ENCODE data around the gene GAB3. TPM values are rescaled to one million over a fixed set of nuclear protein-coding genes. Genes with fewer than 3 reads are reported as not detected.

The GAB3 gene
- total and polyA plus RNA-seq, 7 donors: 0.46 to 5.5 (median 2.5) TPM

GRCh38 chrX:154779261-154779660 lies 28.4 kb upstream of the GAB3 start:
- DNase-seq: no peak
- Histone ChIP-seq H3K36me3 (peaks cover 0 to 42% (median 12%) of the 10 kb centered on the region in 4 donors), H3K27ac (no peak overlapping the region), H3K27me3 (no peaks in the 10 kb centered on the region), H3K4me1 (no peaks in the 10 kb centered on the region), H3K9me3 (no peaks in the 10 kb centered on the region), H3K4me3 (no peak overlapping the region)
- TF ChIP-seq POLR2A (IDR thresholded peaks at IDR 0.05) (no peak), CTCF (IDR thresholded peaks at IDR 0.05) (no peak)
- WGBS, 2 donors: 87 to 92% methylated on average over 4 of the region's 4 CpGs
- intact Hi-C loops (cut with DNase I): no loop called here

GRCh38 chrX:154776753-154777152 lies 25.9 kb upstream of the GAB3 start:
- TF ChIP-seq EP300 (IDR thresholded peaks at IDR 0.05) (no peak), POLR2A (IDR thresholded peaks at IDR 0.05) (no peak), POLR2AphosphoS5 (IDR thresholded peaks at IDR 0.05) (no peak), CTCF (IDR thresholded peaks at IDR 0.05) (no peak)
- intact Hi-C loops (cut with DNase I): no loop called here
- Histone ChIP-seq H3K27ac (no peak overlapping the region), H3K4me1 (no peaks in the 10 kb centered on the region), H3K27me3 (no peaks in the 10 kb centered on the region), H3K9me3 (no peaks in the 10 kb centered on the region), H3K4me3 (no peak overlapping the region), H3K36me3 (peaks cover 0 to 53% (median 13%) of the 10 kb centered on the region in 4 donors)
- 89 to 92% methylated on average over 2 of the region's 2 CpGs for WGBS, 2 donors
- DNase-seq: no peak

- Histone ChIP-seq H3K36me3 (peaks cover 0 to 59% (median 13%) of the 10 kb centered on the region in 4 donors), H3K4me3 (no peak overlapping the region), H3K4me1 (no peaks in the 10 kb centered on the region), H3K27me3 (no peaks in the 10 kb centered on the region), H3K9me3 (no peaks in the 10 kb centered on the region), H3K27ac (no peak overlapping the region)
- no peak for DNase-seq
- TF ChIP-seq POLR2AphosphoS5 (IDR thresholded peaks at IDR 0.05): no peak
- TF ChIP-seq EP300 (IDR thresholded peaks at IDR 0.05): no peak
- no peak for TF ChIP-seq CTCF (IDR thresholded peaks at IDR 0.05)
- no peak for TF ChIP-seq POLR2A (IDR thresholded peaks at IDR 0.05)
- 86 to 89% methylated on average over 15 of the region's 15 CpGs for WGBS, 2 donors
- intact Hi-C loops (cut with DNase I): no loop called here
These were observed 24.8 kb upstream of the GAB3 start for GRCh38 chrX:154775419-154776349.

- DNase-seq: no peak
- Histone ChIP-seq H3K27ac (no peak overlapping the region), H3K36me3 (peaks cover 0 to 66% (median 13%) of the 10 kb centered on the region in 4 donors), H3K27me3 (no peaks in the 10 kb centered on the region), H3K4me3 (no peak overlapping the region), H3K4me1 (no peaks in the 10 kb centered on the region), H3K9me3 (no peaks in the 10 kb centered on the region)
- intact Hi-C loops (cut with DNase I): no loop called here
- TF ChIP-seq POLR2AphosphoS5 (IDR thresholded peaks at IDR 0.05): no peak
- TF ChIP-seq CTCF (IDR thresholded peaks at IDR 0.05): no peak
- no peak for TF ChIP-seq POLR2A (IDR thresholded peaks at IDR 0.05)
- no peak for TF ChIP-seq EP300 (IDR thresholded peaks at IDR 0.05)
- WGBS, 2 donors: 86 to 88% methylated on average over 5 of the region's 5 CpGs
These were observed 23.7 kb upstream of the GAB3 start for GRCh38 chrX:154774622-154775021.

Data from sigmoid colon (tissue), 7 donors.